ENCODE results near the gene HFE.

The HFE gene

GRCh38 chr6:26140254-26140966 is 53.2 kb downstream of the HFE start:
- no peak for DNase-seq

- DNase-seq: no peak
Observed at GRCh38 chr6:26140967-26141294, 53.7 kb downstream of the HFE start.

- DNase-seq: no peak
Observed at GRCh38 chr6:26141378-26141904, 54.2 kb downstream of the HFE start.

- no peak for DNase-seq
Observed at GRCh38 chr6:26142026-26142425, 54.8 kb downstream of the HFE start.

Measured in NCI-H1092 (cell line).